Left ventricle myocardium superior (tissue), 1 donor: Measurements from ENCODE around the gene ERG. TPM values are rescaled to one million over a fixed set of nuclear protein-coding genes. Genes with fewer than 3 reads are reported as not detected.

ENCODE experiments used
- ATAC-seq: fragments of 200-7000 bp; cut with Tn5 transposase; one replicate; pipeline ENCODE4 v1.9.1; 2020; ENCODE audit warnings: mild to moderate bottlenecking, moderate library complexity
- DNase-seq: peaks from one replicate; pipeline ENCODE4 v3.0.0-alpha.2; 2020
- intact Hi-C: fragments of 100-400 bp; cut with micrococcal nuclease; formaldehyde crosslinking; loops from one replicate; pipeline ENCODE4 v1.11.0; 2022
- total RNA-seq: library from RNA; stranded (reverse); fragmentation: NEBNext Ultra II Directional; extraction: Animal tissue kit (Norgen Biotek cat#: 25700); gene quantifications from one replicate; pipeline ENCODE4 v1.2.1, GENCODE V29; 2021
- donor health status: DM: no; HTN: yes; CAD: no; lungs with severe emphysema.

The ERG gene
- total RNA-seq, 1 donor from 2014 or later = 19.3 TPM

DNA sequence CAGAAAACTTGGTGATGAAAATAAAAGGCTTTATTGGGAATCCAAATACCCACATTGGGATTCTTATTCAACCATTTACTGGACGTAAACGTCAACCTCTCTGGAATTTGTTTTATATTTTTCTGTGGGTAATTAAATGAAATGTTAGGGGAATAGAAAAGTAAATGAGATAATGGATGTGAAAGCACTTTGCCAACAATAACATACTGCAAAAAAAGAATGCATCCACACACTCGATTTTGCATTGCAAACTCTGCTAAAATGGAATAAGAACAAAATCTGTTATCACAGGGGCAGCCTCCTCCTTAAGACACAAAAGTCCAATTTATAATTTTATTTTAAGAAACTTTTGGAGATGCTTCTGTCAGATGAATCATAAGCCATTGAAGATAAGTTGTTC, 88.4 kb downstream of the ERG start:
- DNase-seq (no peak), ATAC-seq (no peak)
- intact Hi-C loops = no loop called here

GRCh38 chr21:38404177-38404576, 94.1 kb downstream of the ERG start:
- ATAC-seq (no peak), DNase-seq (no peak)
- intact Hi-C loops = no loop called here

GRCh38 chr21:38402795-38403194, 95.5 kb downstream of the ERG start:
- DNase-seq = no peak
- no peak for ATAC-seq
- intact Hi-C loops = no loop called here

- no peak for DNase-seq
- intact Hi-C loops = no loop called here
- no peak for ATAC-seq
Measured at GRCh38 chr21:38402291-38402690, 96.0 kb downstream of the ERG start.

DNA sequence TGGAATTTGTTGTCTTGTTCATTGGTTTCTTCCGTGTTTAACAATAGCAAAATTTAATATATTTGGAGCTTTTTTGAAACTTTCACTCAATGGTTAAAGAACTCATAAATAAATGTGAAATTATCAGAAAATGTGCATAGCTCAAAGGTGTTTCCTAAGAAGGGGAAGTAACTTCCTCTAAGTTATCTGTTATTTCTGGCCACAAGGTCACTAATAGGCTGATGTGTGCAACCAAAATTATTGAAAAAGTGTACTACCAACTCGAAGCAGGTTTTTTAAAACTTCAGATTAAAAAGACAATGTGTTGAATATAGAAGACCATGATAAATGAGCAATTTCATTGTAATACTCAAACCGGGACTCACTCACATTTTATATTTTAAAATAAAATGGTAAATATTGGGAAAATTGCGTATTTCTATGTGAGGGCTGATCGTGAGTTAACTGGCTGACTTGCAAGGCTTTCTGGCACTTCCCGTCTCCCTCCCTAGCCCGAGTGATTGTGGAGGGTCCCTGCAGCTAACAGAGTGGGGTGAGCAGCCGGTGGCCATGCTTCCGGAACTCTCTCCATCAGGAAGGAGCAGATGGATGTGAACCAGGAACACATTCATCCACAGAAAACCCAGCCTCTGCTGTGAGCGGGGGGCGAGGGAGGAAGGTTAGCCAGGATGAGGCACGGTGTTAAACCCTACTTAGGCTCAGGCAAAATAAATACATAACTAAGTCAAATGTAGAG, 96.9 kb downstream of the ERG start:
- ATAC-seq = no peak
- intact Hi-C loops = no loop called here
- no peak for DNase-seq

- DNase-seq = no peak
- intact Hi-C loops = no loop called here
- no peak for ATAC-seq
Measured at GRCh38 chr21:38400195-38400919, 97.9 kb downstream of the ERG start.

DNA sequence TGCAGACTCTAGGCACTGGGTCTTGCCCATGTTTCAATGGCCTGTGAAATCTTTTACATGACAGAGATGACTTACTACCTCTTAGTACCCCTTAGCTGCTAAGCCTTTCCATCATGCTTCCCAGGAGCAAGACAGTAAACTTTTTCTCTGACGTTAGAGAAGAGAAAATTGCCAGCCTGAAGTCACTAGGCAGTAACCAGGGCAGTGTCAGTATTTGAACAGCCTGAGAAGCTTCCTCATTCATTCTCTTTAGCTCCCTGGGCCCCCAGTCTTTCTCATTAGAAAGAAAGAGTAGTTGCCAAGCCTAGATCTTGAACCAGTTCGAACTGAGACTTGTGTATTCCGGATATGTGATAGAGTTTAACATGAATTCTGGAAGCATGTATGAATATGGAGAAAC, 99.2 kb downstream of the ERG start:
- DNase-seq = no peak
- intact Hi-C loops = no loop called here
- ATAC-seq = no peak

GRCh38 chr21:38396325-38396724, 102.0 kb downstream of the ERG start:
- intact Hi-C loops = no loop called here
- ATAC-seq = no peak
- DNase-seq = no peak

DNA sequence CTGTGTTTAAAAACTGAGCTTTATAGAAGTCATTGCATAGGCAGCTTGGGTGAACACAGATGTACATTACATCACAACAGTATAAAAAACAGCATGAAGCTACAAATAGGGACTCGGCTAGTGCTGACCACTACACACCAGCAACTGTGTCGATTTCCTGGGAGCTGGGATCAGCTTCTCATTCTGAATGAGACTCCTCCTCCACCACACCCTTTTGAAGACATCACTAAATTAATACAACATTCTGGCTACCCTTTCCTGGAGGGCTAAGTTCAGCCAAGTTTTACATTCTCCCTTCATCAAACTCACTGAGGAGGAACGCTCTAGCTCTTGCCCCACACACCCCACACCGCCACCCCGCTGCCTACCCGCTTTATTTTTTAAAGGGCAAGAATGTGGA, 102.7 kb downstream of the ERG start:
- DNase-seq (no peak), ATAC-seq (no peak)
- intact Hi-C loops = no loop called here

DNA sequence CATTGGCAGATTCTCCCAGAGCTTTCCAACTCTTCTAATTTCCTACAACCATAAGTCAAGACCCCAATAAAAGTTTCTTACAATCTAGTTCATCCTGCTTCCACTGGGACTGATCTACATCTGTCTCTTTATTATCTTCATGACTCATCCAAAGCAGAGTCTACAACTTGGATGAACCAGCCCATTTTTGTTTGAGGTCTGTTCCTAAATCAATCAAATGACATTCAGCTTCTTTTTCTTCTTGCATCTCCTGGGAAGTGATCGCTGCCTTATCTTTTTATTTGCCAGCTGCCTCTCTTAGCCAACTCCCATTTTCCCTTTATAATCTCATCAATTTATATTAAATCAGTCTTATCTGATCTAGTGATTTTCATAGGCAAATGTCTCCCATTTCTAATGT, 105.6 kb downstream of the ERG start:
- DNase-seq = no peak
- intact Hi-C loops = no loop called here
- ATAC-seq = no peak

DNA sequence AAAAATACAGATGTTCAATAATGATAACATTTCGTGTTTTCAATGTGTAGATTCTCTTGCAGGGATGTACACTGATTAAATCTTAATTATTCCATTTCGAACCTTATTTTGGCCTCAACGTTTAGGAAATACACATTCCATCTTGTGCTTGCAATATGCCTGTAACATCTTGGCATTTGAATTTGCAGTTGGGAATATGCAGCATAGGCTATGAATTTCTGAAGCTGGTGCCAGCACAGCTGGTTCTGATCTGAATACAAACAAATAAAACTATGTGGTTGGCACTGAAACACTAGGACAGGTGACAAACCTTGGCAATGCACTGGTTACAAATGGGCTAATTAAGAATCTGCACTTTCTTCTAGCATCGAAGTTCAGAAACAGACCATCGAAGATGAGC, 108.4 kb downstream of the ERG start:
- ATAC-seq (no peak), DNase-seq (no peak)
- intact Hi-C loops = loop anchor here (10.0 kb wide), 1 partner anchor 105 kb away; the partner anchor contains the start of gene ERG

GRCh38 chr21:38389354-38389676, 109.0 kb downstream of the ERG start:
- intact Hi-C loops = loop anchor here (10.0 kb wide), 1 partner anchor 105 kb away; the partner anchor contains the start of gene ERG
- ATAC-seq = no peak
- no peak for DNase-seq

DNA sequence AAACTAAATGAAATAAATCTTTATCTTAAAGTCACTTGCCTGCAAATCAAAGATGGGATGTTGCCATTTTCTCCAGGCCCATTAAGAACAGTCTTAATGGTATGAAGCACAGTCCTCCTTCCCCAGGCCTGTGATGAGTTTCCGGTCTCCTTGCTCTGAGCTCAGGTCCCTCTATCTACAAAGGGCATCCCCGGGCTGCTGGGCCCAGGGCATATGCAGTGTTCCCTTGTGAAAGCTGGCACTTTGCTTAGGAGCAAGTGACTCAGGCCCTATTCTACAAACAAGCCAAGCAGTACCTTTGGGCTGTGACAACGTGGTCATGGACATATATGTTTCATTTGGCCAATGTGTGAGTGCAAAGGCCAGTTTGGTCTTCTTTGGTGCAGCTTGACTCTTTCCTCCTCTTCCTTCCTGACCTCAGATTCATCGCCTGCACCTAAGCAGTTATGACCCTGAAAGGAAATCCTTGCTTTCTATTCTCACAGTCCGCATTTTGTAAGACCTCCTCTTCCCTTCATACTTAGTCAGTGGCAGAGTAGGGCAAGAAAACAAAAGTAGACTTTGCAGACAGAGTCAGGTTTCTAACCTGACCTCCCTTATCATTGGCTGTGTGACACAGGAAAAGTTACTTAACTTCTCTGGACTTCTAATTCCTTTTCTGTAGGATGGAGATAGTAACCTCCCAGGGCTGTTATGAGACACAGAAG, 109.5 kb downstream of the ERG start:
- intact Hi-C loops = loop anchor here (10.0 kb wide), 1 partner anchor 106 kb away; the partner anchor contains the start of gene ERG
- ATAC-seq (no peak), DNase-seq (no peak)

- no peak for DNase-seq
- intact Hi-C loops = loop anchor here (10.0 kb wide), 1 partner anchor 107 kb away; the partner anchor contains the start of gene ERG
- no peak for ATAC-seq
Measured at GRCh38 chr21:38388203-38388602, 110.1 kb downstream of the ERG start.

- ATAC-seq (no peak), DNase-seq (no peak)
- intact Hi-C loops = loop anchor here (10.0 kb wide), 1 partner anchor 108 kb away; the partner anchor contains the start of gene ERG
Measured at GRCh38 chr21:38386967-38387366, 111.3 kb downstream of the ERG start.

GRCh38 chr21:38385427-38386175, 112.7 kb downstream of the ERG start:
- ATAC-seq = no peak
- intact Hi-C loops = loop anchor here (10.0 kb wide), 1 partner anchor 109 kb away; the partner anchor contains the start of gene ERG
- no peak for DNase-seq

DNA sequence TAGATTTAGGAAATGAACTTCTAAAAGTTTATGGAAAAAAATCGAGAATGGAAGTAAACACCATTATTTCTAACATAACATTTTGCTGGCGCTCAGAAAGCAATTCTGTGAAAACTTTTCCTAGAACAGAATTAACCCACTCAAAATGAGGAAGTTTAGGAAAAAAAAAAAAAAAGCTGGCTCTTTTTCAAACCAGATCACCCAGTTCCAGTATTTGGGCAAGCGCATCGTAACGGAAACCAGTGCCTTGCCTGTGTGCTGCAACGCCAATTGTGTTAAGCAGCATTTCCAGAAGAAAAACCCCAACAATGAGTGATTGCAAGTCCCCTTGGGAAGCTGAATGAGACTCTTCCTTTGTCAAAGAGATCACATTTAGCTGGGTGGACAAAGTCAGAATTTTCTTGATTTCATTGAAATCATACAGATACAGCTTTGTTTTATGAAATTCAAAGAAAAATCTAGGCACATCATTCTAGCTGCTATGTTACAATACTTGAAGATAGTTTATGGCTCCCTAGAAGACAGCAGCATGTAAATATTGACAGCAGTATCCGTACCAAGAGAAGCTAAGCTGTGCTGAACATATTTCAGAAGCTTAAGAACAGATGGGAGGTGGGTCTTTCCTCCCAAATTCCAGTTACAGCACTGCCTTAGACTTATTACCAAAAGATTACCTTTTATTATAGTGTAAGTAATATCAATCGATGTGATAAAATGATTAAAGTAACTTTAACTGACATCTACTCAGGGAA, 113.4 kb downstream of the ERG start:
- ATAC-seq (peak; percentile 32), DNase-seq (no peak)
- intact Hi-C loops = loop anchor here (10.0 kb wide), 1 partner anchor 110 kb away; the partner anchor contains the start of gene ERG

DNA sequence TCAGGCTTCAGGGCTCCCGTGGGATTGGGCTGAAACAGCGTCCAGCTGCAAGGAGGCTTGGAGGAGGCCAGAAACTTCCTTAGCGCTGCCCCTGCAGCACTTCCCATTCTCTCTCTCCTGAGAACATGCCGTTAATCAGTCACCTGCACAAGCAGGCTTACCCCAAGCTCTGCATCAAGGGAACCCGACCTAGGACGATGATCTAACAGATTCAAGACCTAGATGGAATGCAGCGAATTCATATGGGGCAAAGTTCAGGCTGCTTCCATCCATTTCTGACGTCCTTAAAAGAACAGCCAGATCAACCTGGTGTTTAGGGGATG, 114.1 kb downstream of the ERG start:
- DNase-seq (no peak), ATAC-seq (no peak)

More for the DNA sequence above, 114.1 kb downstream of the ERG start:
- intact Hi-C loops = loop anchor here (10.0 kb wide), 1 partner anchor 111 kb away; the partner anchor contains the start of gene ERG
